K562 (cell line): ENCODE data around the gene DIP2C.

Experiments used
- BMI1 ChIP-seq: fragments of 150-350 bp; IDR thresholded peaks from 2 replicates; pipeline ENCODE4 v1.6.1; 2014; ENCODE audit warnings: low read length
- CEBPB ChIP-seq: fragments of 450-650 bp; IDR thresholded peaks from 2 replicates; pipeline ENCODE4 v1.6.1; 2016; ENCODE audit warnings: missing genetic modification characterization, missing compliant biosample characterization
- POLR2A ChIP-seq: fragments of 450-650 bp; conservative IDR thresholded peaks from 2 replicates; pipeline ENCODE4 v1.6.1; 2016
- SIX5 ChIP-seq, 2 experiments: IDR thresholded peaks; 2 replicates each; pipeline ENCODE4 v1.6.1; 2011; ENCODE audit warnings: low read length in 2 of 2, borderline replicate concordance in 1 of 2, low read depth in 1 of 2, mild to moderate bottlenecking in 1 of 2, moderate library complexity in 1 of 2; ENCODE audit not compliant: insufficient read depth in 1 of 2
- SP2 ChIP-seq: IDR thresholded peaks from 2 replicates; pipeline ENCODE4 v1.6.1; 2011; ENCODE audit warnings: mild to moderate bottlenecking, low read depth, low read length, moderate library complexity; ENCODE audit not compliant: poor library complexity, severe bottlenecking; ENCODE audit errors: extremely low read depth
- XRCC3 ChIP-seq: fragments of 450-650 bp; IDR thresholded peaks from 2 replicates; pipeline ENCODE4 v1.6.1; 2017; ENCODE audit warnings: mild to moderate bottlenecking, moderate library complexity
- XRCC5 ChIP-seq: fragments of 200-400 bp; formaldehyde crosslinking; IDR thresholded peaks from 2 replicates; pipeline ENCODE4 v1.6.1; 2017; ENCODE audit warnings: low read depth, mild to moderate bottlenecking, low read length
- ZNF717 ChIP-seq: fragments of 250-450 bp; sonication (Bioruptor Pico); IDR thresholded peaks from 2 replicates; pipeline ENCODE4 v1.5.0; 2021
- TF ChIP-seq, protein P1 (sequence below), 3 experiments: IDR thresholded peaks in 2 of 3; conservative IDR thresholded peaks in 1 of 3; 2 replicates each; pipeline ENCODE4 v1.5.1; 2011 to 2012; ENCODE audit warnings: low read length in 3 of 3, mild to moderate bottlenecking in 3 of 3, control low read depth in 2 of 3, improper control_type of control experiment in 1 of 3, inconsistent platforms in 1 of 3, low read depth in 1 of 3, mixed read lengths in 1 of 3, moderate library complexity in 1 of 3; ENCODE audit not compliant: insufficient read depth in 2 of 3

DNA sequence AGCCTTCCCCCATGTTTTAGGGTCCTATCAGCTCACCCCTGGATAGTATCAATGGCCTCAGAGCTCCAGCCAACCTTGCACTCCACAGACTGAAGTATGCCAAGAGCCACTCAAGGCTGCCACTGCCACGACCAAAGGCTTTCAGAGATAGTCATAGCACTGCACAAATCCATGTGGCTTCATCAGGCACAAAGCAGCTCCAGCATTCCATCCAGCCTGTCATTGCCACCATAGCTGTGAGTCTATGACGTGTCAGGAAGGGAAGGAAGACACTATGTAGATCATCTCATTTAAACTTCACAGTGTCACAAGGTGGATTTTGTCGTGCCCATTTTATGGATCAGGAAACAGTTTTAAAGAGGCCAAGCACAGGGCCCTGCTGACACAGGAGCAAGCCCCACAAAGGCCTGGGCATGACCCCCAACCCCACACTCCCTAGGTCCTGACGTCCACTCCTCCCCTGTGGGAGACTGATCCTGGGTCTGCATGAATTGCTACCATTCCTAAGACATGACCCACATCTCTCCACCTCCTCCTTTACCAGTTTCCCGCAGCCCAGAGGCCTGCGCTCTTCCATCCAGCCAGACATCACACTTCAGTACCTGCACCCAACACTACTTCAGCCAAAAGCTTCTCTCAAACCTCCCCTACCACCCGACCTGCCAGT lies 119.4 kb downstream of the DIP2C start:
- TF ChIP-seq, protein P1, sequence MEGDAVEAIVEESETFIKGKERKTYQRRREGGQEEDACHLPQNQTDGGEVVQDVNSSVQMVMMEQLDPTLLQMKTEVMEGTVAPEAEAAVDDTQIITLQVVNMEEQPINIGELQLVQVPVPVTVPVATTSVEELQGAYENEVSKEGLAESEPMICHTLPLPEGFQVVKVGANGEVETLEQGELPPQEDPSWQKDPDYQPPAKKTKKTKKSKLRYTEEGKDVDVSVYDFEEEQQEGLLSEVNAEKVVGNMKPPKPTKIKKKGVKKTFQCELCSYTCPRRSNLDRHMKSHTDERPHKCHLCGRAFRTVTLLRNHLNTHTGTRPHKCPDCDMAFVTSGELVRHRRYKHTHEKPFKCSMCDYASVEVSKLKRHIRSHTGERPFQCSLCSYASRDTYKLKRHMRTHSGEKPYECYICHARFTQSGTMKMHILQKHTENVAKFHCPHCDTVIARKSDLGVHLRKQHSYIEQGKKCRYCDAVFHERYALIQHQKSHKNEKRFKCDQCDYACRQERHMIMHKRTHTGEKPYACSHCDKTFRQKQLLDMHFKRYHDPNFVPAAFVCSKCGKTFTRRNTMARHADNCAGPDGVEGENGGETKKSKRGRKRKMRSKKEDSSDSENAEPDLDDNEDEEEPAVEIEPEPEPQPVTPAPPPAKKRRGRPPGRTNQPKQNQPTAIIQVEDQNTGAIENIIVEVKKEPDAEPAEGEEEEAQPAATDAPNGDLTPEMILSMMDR (IDR thresholded peaks at IDR 0.05 in 2 of 3, conservative IDR thresholded peaks at IDR 0.05 in 1 of 3; ENCODE audit: insufficient read depth in 2 of 3, low read depth in 1 of 3, low read length in 3 of 3): no peak
- TF ChIP-seq SIX5 (IDR thresholded peaks at IDR 0.05; ENCODE audit: borderline replicate concordance in 1 of 2, insufficient read depth in 1 of 2, low read depth in 1 of 2, low read length in 2 of 2) (no peak), ZNF717 (CRISPR knock-in tag) (no peak), POLR2A (no peak), BMI1 (no peak), XRCC3 (no peak), CEBPB (tag) (no peak), XRCC5 (no peak), SP2 (no peak)
